ENCODE measurements around the gene SMIM31. TPM values are rescaled to one million over a fixed set of nuclear protein-coding genes. Genes with fewer than 3 reads are reported as not detected.

SMIM31 gene
- total RNA-seq, 1 experiment from 2014 or later, result not detected

GRCh38 chr4:164771088-164771487 lies 17.2 kb downstream of the SMIM31 start:
- Histone ChIP-seq H3K79me2 (ENCODE audit: insufficient read depth, low read length) (no peaks in the 10 kb centered on the region), H3K14ac (ENCODE audit: insufficient read depth, low read length) (no peak overlapping the region), H3K9ac (ENCODE audit: extremely low read depth, insufficient read length, low read length) (no peak overlapping the region), H2AK5ac (ENCODE audit: insufficient read length, low read length) (no peak overlapping the region), H2BK12ac (ENCODE audit: insufficient read length, low read depth, low read length) (no peak overlapping the region), H3K23ac (ENCODE audit: insufficient read length, low read depth, low read length) (no peak overlapping the region), H3K18ac (ENCODE audit: insufficient read length, low read depth, low read length) (no peak overlapping the region), H2BK20ac (ENCODE audit: low read depth, low read length, poor library complexity, severe bottlenecking) (no peak overlapping the region), H3K4me2 (ENCODE audit: insufficient read depth, insufficient read length, low read length) (no peak overlapping the region), H3K27me3 (ENCODE audit: insufficient read depth, low read length) (no peaks in the 10 kb centered on the region), H3K79me1 (ENCODE audit: insufficient read depth, low read depth, low read length, poor library complexity, severe bottlenecking) (no peaks in the 10 kb centered on the region), H3K9me3 (ENCODE audit: control insufficient read depth, low read depth, low read length) (no peaks in the 10 kb centered on the region), H2AFZ (ENCODE audit: low read length) (no peak overlapping the region), H4K5ac (ENCODE audit: insufficient read length, low read depth, low read length) (no peak overlapping the region), H3K4me1 (ENCODE audit: insufficient read depth, low read length) (no peaks in the 10 kb centered on the region), H3K56ac (ENCODE audit: insufficient read length, low read depth, low read length) (no peak overlapping the region), H4K8ac (replicated peaks; ENCODE audit: insufficient read length, low read depth, low read length) (no peak overlapping the region), H2BK15ac (ENCODE audit: low read depth, low read length) (no peak overlapping the region), H3K27ac (ENCODE audit: insufficient read length, low read depth, low read length) (no peak overlapping the region), H2BK5ac (ENCODE audit: insufficient read length, low read length) (no peak overlapping the region), H3K23me2 (ENCODE audit: insufficient read length, low read depth, low read length, poor library complexity, severe bottlenecking) (no peaks in the 10 kb centered on the region), H4K91ac (ENCODE audit: insufficient read length, low read depth, low read length) (no peak overlapping the region), H2BK120ac (ENCODE audit: low read depth, low read length, poor library complexity, severe bottlenecking) (no peak overlapping the region), H3T11ph (ENCODE audit: low read length) (no peak overlapping the region), H3K4ac (ENCODE audit: low read depth, low read length) (no peak overlapping the region), H4K20me1 (ENCODE audit: control insufficient read depth, insufficient read depth, insufficient read length) (no peaks in the 10 kb centered on the region)
- Mint-ChIP-seq H3K36me3 (ENCODE audit: insufficient read depth in 1 of 3, low read depth in 3 of 3) (no peaks in the 10 kb centered on the region; a peak in 1 of 7 replicates), H3K27ac (no peak overlapping the region), H3K4me1 (peaks cover 19 to 31% of the 10 kb centered on the region in 2 experiments), H3K27me3 (ENCODE audit: low read depth) (no peaks in the 10 kb centered on the region), H3K4me3 (no peak overlapping the region), H3K9me3 (no peaks in the 10 kb centered on the region)
- WGBS (ENCODE audit: extremely low coverage, insufficient read length, low lambda C conversion rate), result no CpG with 5 or more reads among the region's 5 CpGs
- no peak for TF ChIP-seq CTCF (conservative IDR thresholded peaks at IDR 0.05)
- no peak for DNase-seq
